Measurements from ENCODE around the gene PPP3R1.
A peak's percentile ranks its signal among the peaks of the same experiment; 100 is the strongest.

PPP3R1 gene, protein sequence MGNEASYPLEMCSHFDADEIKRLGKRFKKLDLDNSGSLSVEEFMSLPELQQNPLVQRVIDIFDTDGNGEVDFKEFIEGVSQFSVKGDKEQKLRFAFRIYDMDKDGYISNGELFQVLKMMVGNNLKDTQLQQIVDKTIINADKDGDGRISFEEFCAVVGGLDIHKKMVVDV

DNA sequence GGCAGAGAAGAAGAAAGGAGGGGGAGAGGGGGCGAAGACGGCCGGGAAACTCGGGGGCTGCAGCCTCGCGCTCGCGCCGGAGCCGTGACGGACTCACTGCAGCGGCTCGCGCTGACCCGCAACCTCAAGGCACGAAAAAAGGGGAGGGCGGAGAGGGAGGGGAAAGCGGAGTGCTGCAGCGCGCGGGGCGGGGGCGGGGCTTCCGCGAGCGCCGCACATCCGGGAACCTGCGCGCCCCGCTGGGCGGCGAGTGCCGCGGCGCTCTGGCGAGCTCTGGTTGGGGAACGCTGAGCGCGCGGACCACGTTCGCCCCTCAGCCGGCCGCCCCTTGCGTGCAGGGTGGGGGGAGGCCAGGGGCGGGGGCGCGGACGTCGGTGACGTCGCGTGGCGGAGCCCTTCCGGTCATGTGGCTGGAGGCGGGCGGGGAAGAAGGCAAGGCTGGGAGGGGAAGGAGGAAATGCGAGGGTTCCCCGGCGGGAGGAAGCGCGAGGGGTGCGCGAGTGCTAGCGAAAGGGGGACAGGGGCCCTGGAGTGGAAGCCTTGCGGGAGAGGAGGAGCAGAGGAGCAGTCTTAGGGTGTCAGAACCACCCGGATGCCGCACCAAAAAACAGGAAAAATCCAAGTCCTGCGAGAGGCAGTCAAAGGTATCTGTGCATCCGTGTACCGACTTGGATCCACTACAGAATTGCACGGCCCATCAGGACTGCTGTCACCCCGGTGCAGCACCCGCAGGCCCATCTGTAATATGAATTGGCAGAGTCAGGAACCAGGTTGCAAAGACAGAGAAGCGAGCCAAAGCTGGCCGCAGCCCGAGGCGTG lies at the start of gene PPP3R1:
Gene PPP3R1, minus strand, starts transcription at position 133 of the 819 bp plus-strand sequence. CDS start 405 bp downstream, outside the sequence.
- H3K4me3 Mint-ChIP-seq: peak within 1 kb of the TSS; percentile 95
- H3K36me3 Mint-ChIP-seq (ENCODE audit: low read depth): no peaks in the 10 kb centered on the region
- TF ChIP-seq, protein P1, sequence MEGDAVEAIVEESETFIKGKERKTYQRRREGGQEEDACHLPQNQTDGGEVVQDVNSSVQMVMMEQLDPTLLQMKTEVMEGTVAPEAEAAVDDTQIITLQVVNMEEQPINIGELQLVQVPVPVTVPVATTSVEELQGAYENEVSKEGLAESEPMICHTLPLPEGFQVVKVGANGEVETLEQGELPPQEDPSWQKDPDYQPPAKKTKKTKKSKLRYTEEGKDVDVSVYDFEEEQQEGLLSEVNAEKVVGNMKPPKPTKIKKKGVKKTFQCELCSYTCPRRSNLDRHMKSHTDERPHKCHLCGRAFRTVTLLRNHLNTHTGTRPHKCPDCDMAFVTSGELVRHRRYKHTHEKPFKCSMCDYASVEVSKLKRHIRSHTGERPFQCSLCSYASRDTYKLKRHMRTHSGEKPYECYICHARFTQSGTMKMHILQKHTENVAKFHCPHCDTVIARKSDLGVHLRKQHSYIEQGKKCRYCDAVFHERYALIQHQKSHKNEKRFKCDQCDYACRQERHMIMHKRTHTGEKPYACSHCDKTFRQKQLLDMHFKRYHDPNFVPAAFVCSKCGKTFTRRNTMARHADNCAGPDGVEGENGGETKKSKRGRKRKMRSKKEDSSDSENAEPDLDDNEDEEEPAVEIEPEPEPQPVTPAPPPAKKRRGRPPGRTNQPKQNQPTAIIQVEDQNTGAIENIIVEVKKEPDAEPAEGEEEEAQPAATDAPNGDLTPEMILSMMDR (IDR thresholded peaks at IDR 0.05): no peak
- H3K27me3 Mint-ChIP-seq (ENCODE audit: low read depth, poor library complexity): peaks cover 4% of the 10 kb centered on the region
- H3K27ac Mint-ChIP-seq: peak within 1 kb of the TSS; percentile 99
- H3K9me3 Mint-ChIP-seq: no peaks in the 10 kb centered on the region
- peak; percentile 92 for DNase-seq
- peaks cover 5% of the 10 kb centered on the region for H3K4me1 Mint-ChIP-seq

DNA sequence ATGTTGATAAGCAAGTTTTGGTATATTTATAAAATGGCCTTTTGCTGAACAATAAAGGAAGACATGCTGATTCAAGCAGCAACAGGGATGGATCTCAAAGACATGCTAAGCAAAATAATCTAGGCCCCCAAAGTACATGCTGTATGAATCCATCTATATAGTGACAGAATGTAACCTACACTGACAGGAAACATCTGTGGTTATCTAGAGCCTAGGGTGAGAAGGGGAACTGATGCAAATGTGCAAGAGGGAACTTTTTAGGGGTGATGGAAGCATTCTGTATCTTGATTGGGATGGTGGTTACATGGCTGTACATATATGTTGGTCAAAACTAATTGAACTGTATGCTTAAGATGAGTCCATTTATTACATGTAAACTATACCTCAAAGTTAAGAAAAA lies 43.2 kb upstream of the PPP3R1 start:
- Mint-ChIP-seq H3K27me3 (ENCODE audit: low read depth, poor library complexity) (peaks cover 17% of the 10 kb centered on the region), H3K36me3 (ENCODE audit: low read depth) (no peaks in the 10 kb centered on the region), H3K9me3 (no peaks in the 10 kb centered on the region), H3K4me3 (no peak overlapping the region), H3K4me1 (no peaks in the 10 kb centered on the region), H3K27ac (no peak overlapping the region)
- TF ChIP-seq, protein P1 (IDR thresholded peaks at IDR 0.05): no peak
- no peak for DNase-seq

DNA sequence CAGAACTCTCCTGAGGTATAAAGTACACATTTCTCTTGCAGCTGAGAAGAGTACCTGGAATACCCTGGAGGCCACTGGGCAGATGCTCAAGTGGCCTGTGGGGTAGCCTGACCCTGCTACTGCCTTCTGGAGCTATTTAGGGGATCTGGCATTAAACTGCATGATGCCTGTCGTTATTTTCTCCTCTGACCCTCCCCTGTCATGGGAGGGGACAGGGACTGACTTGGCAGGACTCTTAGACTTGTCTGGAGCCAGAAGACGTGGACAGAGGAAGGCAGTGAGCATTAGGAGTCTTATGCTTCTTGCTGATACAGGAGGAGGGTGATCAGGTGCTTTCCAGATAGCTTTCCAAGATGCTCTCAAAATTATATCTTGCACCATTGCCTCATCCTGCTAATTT lies 42.6 kb upstream of the PPP3R1 start:
- Mint-ChIP-seq H3K27me3 (ENCODE audit: low read depth, poor library complexity) (peaks cover 18% of the 10 kb centered on the region), H3K4me3 (no peak overlapping the region), H3K9me3 (no peaks in the 10 kb centered on the region), H3K36me3 (ENCODE audit: low read depth) (no peaks in the 10 kb centered on the region), H3K27ac (no peak overlapping the region), H3K4me1 (no peaks in the 10 kb centered on the region)
- TF ChIP-seq, protein P1 (IDR thresholded peaks at IDR 0.05): no peak
- DNase-seq: no peak

DNA sequence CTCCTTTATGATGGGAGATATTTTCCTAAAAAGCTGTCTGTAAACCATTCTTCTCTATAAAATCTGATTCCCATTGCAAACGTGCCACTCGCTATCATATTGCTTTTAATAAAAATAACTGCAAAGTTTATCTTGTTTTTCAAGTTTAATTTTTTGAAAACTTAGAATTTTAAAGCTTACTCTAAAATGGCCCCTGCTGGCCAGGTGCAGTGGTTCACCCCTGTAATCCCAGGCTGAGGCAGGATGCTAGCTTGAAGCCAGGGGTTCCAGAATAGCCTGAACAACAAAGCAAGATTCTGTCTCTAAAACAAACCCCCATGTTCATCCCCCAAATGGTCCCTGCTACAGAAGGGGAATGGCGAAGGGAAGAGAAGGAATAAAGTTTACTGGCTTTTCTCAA lies 41.9 kb upstream of the PPP3R1 start:
- TF ChIP-seq, protein P1 (IDR thresholded peaks at IDR 0.05): no peak
- no peaks in the 10 kb centered on the region for H3K36me3 Mint-ChIP-seq (ENCODE audit: low read depth)
- no peaks in the 10 kb centered on the region for H3K4me1 Mint-ChIP-seq
- no peak overlapping the region for H3K4me3 Mint-ChIP-seq
- H3K9me3 Mint-ChIP-seq: no peaks in the 10 kb centered on the region
- peaks cover 14% of the 10 kb centered on the region for H3K27me3 Mint-ChIP-seq (ENCODE audit: low read depth, poor library complexity)
- H3K27ac Mint-ChIP-seq: no peak overlapping the region
- no peak for DNase-seq

DNA sequence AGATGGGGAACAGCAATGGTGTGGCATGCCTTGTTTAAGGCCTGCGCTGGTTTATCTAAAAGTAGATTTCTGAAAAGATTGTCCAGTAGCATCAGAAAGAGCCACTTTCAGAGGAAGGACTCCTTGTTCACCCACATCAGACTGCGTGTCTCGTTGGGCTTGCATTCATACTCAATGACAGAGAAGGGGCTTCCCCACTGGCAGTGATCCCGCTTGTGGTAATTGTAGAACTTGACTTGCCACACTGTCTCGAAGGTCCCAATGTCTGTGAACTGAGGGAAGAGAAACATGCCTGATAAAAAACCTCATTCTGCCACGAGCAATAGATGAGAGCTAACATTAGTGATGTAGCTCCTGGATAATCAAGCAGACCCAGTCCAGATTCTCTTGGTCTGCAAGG lies 41.4 kb upstream of the PPP3R1 start:
- Mint-ChIP-seq H3K9me3 (no peaks in the 10 kb centered on the region), H3K27me3 (ENCODE audit: low read depth, poor library complexity) (peaks cover 14% of the 10 kb centered on the region), H3K27ac (no peak overlapping the region), H3K4me1 (peaks cover under 1% of the 10 kb centered on the region), H3K36me3 (ENCODE audit: low read depth) (no peaks in the 10 kb centered on the region), H3K4me3 (no peak overlapping the region)
- no peak for DNase-seq
- TF ChIP-seq, protein P1 (IDR thresholded peaks at IDR 0.05): no peak

Measured in nephron progenitor cell (in vitro differentiated cells).